ENCODE data around the gene C11orf24. TPM values are rescaled to one million over a fixed set of nuclear protein-coding genes. Genes with fewer than 3 reads are reported as not detected.

Gene C11orf24
- total RNA-seq (10 to 100 TPM in 4 of 5 donors, 1 to 10 TPM in 1; 9.5 to 25.3 (median 21.4) TPM), total RNA-seq (5.8 to 30.9 (median 10.0) reads per million in 29 experiments)
- total RNA-seq (2013): 7.3 TPM

- peaks cover 0 to 30% of the 10 kb centered on the region in 2 experiments for H3K4me1 ChIP-seq (ENCODE audit: control insufficient read depth in 1 of 2, extremely low read depth in 1 of 2, insufficient read depth in 2 of 2, low read length in 2 of 2)
- H3K4me3 ChIP-seq (ENCODE audit: control insufficient read depth in 1 of 2, extremely low read depth in 1 of 2, low read length in 1 of 2): peak within 1 kb of the TSS; percentile 82 to 89
- DNase-seq (peak; percentile 76 to 95 (median 88)), ATAC-seq (replicated peaks in 1 of 4) (peak; percentile 93 to 95 (median 94))
- Mint-ChIP-seq H3K9me3 (no peaks in the 10 kb centered on the region), H3K27ac (peak within 1 kb of the TSS; percentile 97 to 98), H3K4me1 (peaks cover 29 to 42% (median 39%) of the 10 kb centered on the region in 3 donors), H3K36me3 (peaks cover 5% of the 10 kb centered on the region), H3K27me3 (no peaks in the 10 kb centered on the region), H3K4me3 (peak within 1 kb of the TSS; percentile 84 to 98 (median 95))
- H3K27me3 ChIP-seq (replicated peaks in 1 of 2; ENCODE audit: control insufficient read depth in 2 of 2, extremely low read depth in 1 of 2, insufficient read depth in 2 of 2, low read length in 1 of 2): no peaks in the 10 kb centered on the region
- H3K9me3 ChIP-seq: no peaks in the 10 kb centered on the region
- ChIA-PET CTCF (interaction anchor here in 1 of 2 donors (0.6 to 1.0 kb wide), 3 partner anchors 24 to 28 kb away, joined by 3 to 4 read pairs (median 3); no protein-coding TSS in a partner anchor), POLR2A (no interaction called here)
- peaks cover 0 to 11% of the 10 kb centered on the region in 2 donors for H3K36me3 ChIP-seq (ENCODE audit: control insufficient read depth in 2 of 2, extremely low read depth in 1 of 2, insufficient read depth in 1 of 2, low read length in 1 of 2)
- peak within 1 kb of the TSS; percentile 86 for H3K27ac ChIP-seq (ENCODE audit: low read length)
- under 1% methylated on average over 70 of the region's 71 CpGs for WGBS (ENCODE audit: insufficient coverage)
These were observed at the start of gene C11orf24 for GRCh38 chr11:68271781-68272608. TSS of gene C11orf24 (minus strand) at chr11:68271973. CDS start at chr11:68263767, 8,206 bp downstream.

- Histone ChIP-seq H3K9me3 (no peaks in the 10 kb centered on the region), H3K27ac (ENCODE audit: low read length) (no peak overlapping the region), H3K4me3 (ENCODE audit: control insufficient read depth in 1 of 2, extremely low read depth in 1 of 2, low read length in 1 of 2) (no peak overlapping the region), H3K4me1 (ENCODE audit: control insufficient read depth in 1 of 2, extremely low read depth in 1 of 2, insufficient read depth in 2 of 2, low read length in 2 of 2) (peaks cover 21 to 22% of the 10 kb centered on the region in 2 experiments), H3K27me3 (replicated peaks in 1 of 2; ENCODE audit: control insufficient read depth in 2 of 2, extremely low read depth in 1 of 2, insufficient read depth in 2 of 2, low read length in 1 of 2) (peaks cover 0 to 62% of the 10 kb centered on the region in 2 experiments), H3K36me3 (ENCODE audit: control insufficient read depth in 2 of 2, extremely low read depth in 1 of 2, insufficient read depth in 1 of 2, low read length in 1 of 2) (no peaks in the 10 kb centered on the region)
- Mint-ChIP-seq H3K4me3 (no peak overlapping the region), H3K9me3 (no peaks in the 10 kb centered on the region), H3K36me3 (no peaks in the 10 kb centered on the region), H3K27ac (no peak overlapping the region), H3K4me1 (peaks cover 12 to 19% (median 15%) of the 10 kb centered on the region in 3 donors), H3K27me3 (peaks cover 3 to 26% of the 10 kb centered on the region in 2 donors)
- POLR2A ChIA-PET: no interaction called here
- 87% methylated on average over 15 of the region's 15 CpGs for WGBS (ENCODE audit: insufficient coverage)
- no peak for ATAC-seq (replicated peaks in 1 of 4)
- DNase-seq: no peak
- CTCF ChIA-PET: no interaction called here
These were observed 45.5 kb upstream of the C11orf24 start for GRCh38 chr11:68317147-68317785.

- Histone ChIP-seq H3K27ac (ENCODE audit: low read length) (no peak overlapping the region), H3K4me1 (ENCODE audit: control insufficient read depth in 1 of 2, extremely low read depth in 1 of 2, insufficient read depth in 2 of 2, low read length in 2 of 2) (peaks cover 21 to 26% of the 10 kb centered on the region in 2 experiments), H3K4me3 (ENCODE audit: control insufficient read depth in 1 of 2, extremely low read depth in 1 of 2, low read length in 1 of 2) (no peak overlapping the region), H3K9me3 (no peaks in the 10 kb centered on the region), H3K36me3 (ENCODE audit: control insufficient read depth in 2 of 2, extremely low read depth in 1 of 2, insufficient read depth in 1 of 2, low read length in 1 of 2) (no peaks in the 10 kb centered on the region), H3K27me3 (replicated peaks in 1 of 2; ENCODE audit: control insufficient read depth in 2 of 2, extremely low read depth in 1 of 2, insufficient read depth in 2 of 2, low read length in 1 of 2) (peaks cover 0 to 55% of the 10 kb centered on the region in 2 experiments)
- no peak overlapping the region for H3K27ac Mint-ChIP-seq
- H3K4me3 Mint-ChIP-seq: peak overlapping the region in 2 of 3 donors; percentile 39 to 87
- peaks cover 12 to 24% (median 17%) of the 10 kb centered on the region in 3 donors for H3K4me1 Mint-ChIP-seq
- H3K36me3 Mint-ChIP-seq: no peaks in the 10 kb centered on the region
- peaks cover 0 to 21% of the 10 kb centered on the region in 2 donors for H3K27me3 Mint-ChIP-seq
- ChIA-PET POLR2A (no interaction called here), CTCF (interaction anchor here in 1 of 2 donors (0.6 kb wide), 1 partner anchor 16 kb away, joined by 5 read pairs; no protein-coding TSS in a partner anchor)
- no peak for ATAC-seq (replicated peaks in 1 of 4)
- no peak for DNase-seq
- 47% methylated on average over 6 of the region's 19 CpGs for WGBS (ENCODE audit: insufficient coverage)
- H3K9me3 Mint-ChIP-seq: no peaks in the 10 kb centered on the region
These were observed 43.6 kb upstream of the C11orf24 start for GRCh38 chr11:68315171-68315920.

- Histone ChIP-seq H3K9me3 (no peaks in the 10 kb centered on the region), H3K4me1 (ENCODE audit: control insufficient read depth in 1 of 2, extremely low read depth in 1 of 2, insufficient read depth in 2 of 2, low read length in 2 of 2) (peaks cover 21 to 26% of the 10 kb centered on the region in 2 experiments), H3K27me3 (replicated peaks in 1 of 2; ENCODE audit: control insufficient read depth in 2 of 2, extremely low read depth in 1 of 2, insufficient read depth in 2 of 2, low read length in 1 of 2) (peaks cover 0 to 51% of the 10 kb centered on the region in 2 experiments), H3K27ac (ENCODE audit: low read length) (no peak overlapping the region), H3K4me3 (ENCODE audit: control insufficient read depth in 1 of 2, extremely low read depth in 1 of 2, low read length in 1 of 2) (peak overlapping the region in 1 of 2 donors; percentile 83), H3K36me3 (ENCODE audit: control insufficient read depth in 2 of 2, extremely low read depth in 1 of 2, insufficient read depth in 1 of 2, low read length in 1 of 2) (no peaks in the 10 kb centered on the region)
- peaks cover 12 to 24% (median 17%) of the 10 kb centered on the region in 3 donors for H3K4me1 Mint-ChIP-seq
- no peak for ATAC-seq (replicated peaks in 1 of 4)
- peaks cover 0 to 19% of the 10 kb centered on the region in 2 donors for H3K27me3 Mint-ChIP-seq
- CTCF ChIA-PET: no interaction called here
- no peaks in the 10 kb centered on the region for H3K9me3 Mint-ChIP-seq
- H3K27ac Mint-ChIP-seq: no peak overlapping the region
- H3K36me3 Mint-ChIP-seq: no peaks in the 10 kb centered on the region
- peak overlapping the region; percentile 41 to 87 (median 78) for H3K4me3 Mint-ChIP-seq
- 86% methylated on average over 9 of the region's 27 CpGs for WGBS (ENCODE audit: insufficient coverage)
- no peak for DNase-seq
- POLR2A ChIA-PET: no interaction called here
These were observed 42.7 kb upstream of the C11orf24 start for GRCh38 chr11:68314203-68315170.

- peak overlapping the region; percentile 28 to 83 for H3K4me3 ChIP-seq (ENCODE audit: control insufficient read depth in 1 of 2, extremely low read depth in 1 of 2, low read length in 1 of 2)
- POLR2A ChIA-PET: no interaction called here
These were observed 41.9 kb upstream of the C11orf24 start for GRCh38 chr11:68313574-68314202.

More at GRCh38 chr11:68313574-68314202, 41.9 kb upstream of the C11orf24 start:
- Mint-ChIP-seq H3K9me3 (no peaks in the 10 kb centered on the region), H3K36me3 (no peaks in the 10 kb centered on the region), H3K4me1 (peaks cover 12 to 24% (median 17%) of the 10 kb centered on the region in 3 donors), H3K27me3 (peaks cover 0 to 19% of the 10 kb centered on the region in 2 donors), H3K4me3 (peak overlapping the region; percentile 78 to 87 (median 82)), H3K27ac (peak overlapping the region in 1 of 2 donors; percentile 55)
- peaks cover 0 to 49% of the 10 kb centered on the region in 2 experiments for H3K27me3 ChIP-seq (replicated peaks in 1 of 2; ENCODE audit: control insufficient read depth in 2 of 2, extremely low read depth in 1 of 2, insufficient read depth in 2 of 2, low read length in 1 of 2)
- no peaks in the 10 kb centered on the region for H3K9me3 ChIP-seq
- no peak for DNase-seq
- no peak for ATAC-seq (replicated peaks in 1 of 4)
- CTCF ChIA-PET: no interaction called here
- no peak overlapping the region for H3K27ac ChIP-seq (ENCODE audit: low read length)
- 60% methylated on average over 18 of the region's 19 CpGs for WGBS (ENCODE audit: insufficient coverage)
- peaks cover 21 to 26% of the 10 kb centered on the region in 2 experiments for H3K4me1 ChIP-seq (ENCODE audit: control insufficient read depth in 1 of 2, extremely low read depth in 1 of 2, insufficient read depth in 2 of 2, low read length in 2 of 2)
- H3K36me3 ChIP-seq (ENCODE audit: control insufficient read depth in 2 of 2, extremely low read depth in 1 of 2, insufficient read depth in 1 of 2, low read length in 1 of 2): no peaks in the 10 kb centered on the region

Measured in T-cell (primary cell).